ENCODE measurements around the gene CDX4. TPM values are rescaled to one million over a fixed set of nuclear protein-coding genes. Genes with fewer than 3 reads are reported as not detected.

The CDX4 gene
- polyA plus RNA-seq, 2 of the 4 experiments (the other 2 are of a cell fraction) = not detected

DNA sequence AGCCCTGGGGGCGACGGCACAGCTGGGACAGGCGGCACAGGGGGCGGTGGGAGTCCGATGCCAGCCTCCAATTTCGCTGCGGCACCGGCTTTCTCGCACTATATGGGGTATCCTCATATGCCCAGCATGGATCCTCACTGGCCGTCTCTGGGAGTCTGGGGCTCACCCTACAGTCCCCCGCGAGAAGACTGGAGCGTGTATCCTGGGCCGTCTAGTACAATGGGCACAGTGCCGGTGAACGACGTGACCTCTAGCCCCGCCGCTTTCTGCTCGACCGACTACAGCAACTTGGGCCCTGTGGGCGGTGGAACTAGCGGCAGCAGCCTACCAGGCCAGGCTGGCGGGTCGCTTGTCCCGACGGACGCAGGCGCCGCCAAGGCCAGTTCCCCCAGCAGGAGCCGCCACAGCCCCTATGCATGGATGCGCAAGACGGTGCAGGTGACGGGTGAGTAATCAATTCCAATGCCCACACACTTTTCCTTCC, 500 bp downstream of the CDX4 start:
- WGBS (ENCODE audit: missing lambda C conversion rate) = 37% methylated on average over 17 of the region's 34 CpGs
- H3K4me3 ChIP-seq = no peak overlapping the region
- CTCF ChIA-PET = no interaction called here

GRCh38 chrX:73448379-73448778, 1.5 kb downstream of the CDX4 start:
- no peak for ATAC-seq
- no peaks in the 10 kb centered on the region for H3K4me1 ChIP-seq
- no peak for DNase-seq (ENCODE audit: low read depth in 1 of 2, low spot score in 1 of 2)
- H3K4me3 ChIP-seq = no peak overlapping the region
- no peak overlapping the region for H3K4me2 ChIP-seq
- ChIA-PET POLR2A (no interaction called here), CTCF (no interaction called here)
- WGBS (ENCODE audit: missing lambda C conversion rate) = 41% methylated on average over 16 of the region's 20 CpGs
- no peak overlapping the region for H3K27ac ChIP-seq
- no peak for FAIRE-seq
- no peaks in the 10 kb centered on the region for H3K9me3 ChIP-seq
- TF ChIP-seq TFCP2L1 (CRISPR knock-in tag; IDR thresholded peaks at IDR 0.05) = no peak
- no peak for TF ChIP-seq EHMT2 (IDR thresholded peaks at IDR 0.05; ENCODE audit: low read depth)
- no peak for TF ChIP-seq MYC (IDR thresholded peaks at IDR 0.05; ENCODE audit: borderline replicate concordance, low read length)
- no peak for TF ChIP-seq HES2 (IDR thresholded peaks at IDR 0.05)
- no peak for TF ChIP-seq ZSCAN20 (CRISPR knock-in tag; IDR thresholded peaks at IDR 0.05)
- TF ChIP-seq SMC3 (IDR thresholded peaks at IDR 0.05) = no peak
- TF ChIP-seq FOSB (CRISPR knock-in tag; IDR thresholded peaks at IDR 0.05) = no peak
- TF ChIP-seq ZFP36 (IDR thresholded peaks at IDR 0.05; ENCODE audit: borderline replicate concordance, partially characterized antibody) = no peak
- no peak for TF ChIP-seq JUN (IDR thresholded peaks at IDR 0.05)
- no peak for TF ChIP-seq CBX8 (IDR thresholded peaks at IDR 0.05)
- no peak for TF ChIP-seq HEYL (CRISPR knock-in tag; IDR thresholded peaks at IDR 0.05)

More for the DNA sequence above, 500 bp downstream of the CDX4 start:
- Histone ChIP-seq H3K9me3 (no peaks in the 10 kb centered on the region), H3K4me2 (no peak overlapping the region), H3K27ac (no peak overlapping the region), H3K4me1 (no peaks in the 10 kb centered on the region)
- DNase-seq (ENCODE audit: low read depth in 1 of 2, low spot score in 1 of 2) = no peak
- FAIRE-seq = no peak
- TF ChIP-seq MAZ (IDR thresholded peaks at IDR 0.05; ENCODE audit: borderline replicate concordance, low read depth, low read length) = no peak
- no peak for TF ChIP-seq HOXB5 (CRISPR knock-in tag; IDR thresholded peaks at IDR 0.05)
- TF ChIP-seq FOSL2 (IDR thresholded peaks at IDR 0.05) = no peak
- no peak for TF ChIP-seq FOSL2 (CRISPR knock-in tag; IDR thresholded peaks at IDR 0.05)
- TF ChIP-seq JUNB (IDR thresholded peaks at IDR 0.05) = no peak
- no peak for TF ChIP-seq CBX2 (IDR thresholded peaks at IDR 0.05; ENCODE audit: borderline replicate concordance, low read depth)
- no peak for TF ChIP-seq FOSB (CRISPR knock-in tag; IDR thresholded peaks at IDR 0.05)
- no peak for TF ChIP-seq HDAC2 (IDR thresholded peaks at IDR 0.05)
- TF ChIP-seq E2F6 (IDR thresholded peaks at IDR 0.05; ENCODE audit: borderline replicate concordance, low read depth) = no peak
- TF ChIP-seq, protein P1, sequence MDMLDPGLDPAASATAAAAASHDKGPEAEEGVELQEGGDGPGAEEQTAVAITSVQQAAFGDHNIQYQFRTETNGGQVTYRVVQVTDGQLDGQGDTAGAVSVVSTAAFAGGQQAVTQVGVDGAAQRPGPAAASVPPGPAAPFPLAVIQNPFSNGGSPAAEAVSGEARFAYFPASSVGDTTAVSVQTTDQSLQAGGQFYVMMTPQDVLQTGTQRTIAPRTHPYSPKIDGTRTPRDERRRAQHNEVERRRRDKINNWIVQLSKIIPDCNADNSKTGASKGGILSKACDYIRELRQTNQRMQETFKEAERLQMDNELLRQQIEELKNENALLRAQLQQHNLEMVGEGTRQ (IDR thresholded peaks at IDR 0.05) = no peak
- TF ChIP-seq RCOR1 (IDR thresholded peaks at IDR 0.05; ENCODE audit: low read depth, low read length) = no peak
- TF ChIP-seq JUN (IDR thresholded peaks at IDR 0.05) = no peak
- no peak for TF ChIP-seq KDM5A (IDR thresholded peaks at IDR 0.05)
- no peak for TF ChIP-seq NFE2L2 (conservative IDR thresholded peaks at IDR 0.05; ENCODE audit: low read length)
- TF ChIP-seq, protein P2, sequence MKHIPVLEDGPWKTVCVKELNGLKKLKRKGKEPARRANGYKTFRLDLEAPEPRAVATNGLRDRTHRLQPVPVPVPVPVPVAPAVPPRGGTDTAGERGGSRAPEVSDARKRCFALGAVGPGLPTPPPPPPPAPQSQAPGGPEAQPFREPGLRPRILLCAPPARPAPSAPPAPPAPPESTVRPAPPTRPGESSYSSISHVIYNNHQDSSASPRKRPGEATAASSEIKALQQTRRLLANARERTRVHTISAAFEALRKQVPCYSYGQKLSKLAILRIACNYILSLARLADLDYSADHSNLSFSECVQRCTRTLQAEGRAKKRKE (CRISPR knock-in tag; IDR thresholded peaks at IDR 0.05; ENCODE audit: low read depth) = no peak
- ATAC-seq = no peak
- POLR2A ChIA-PET = no interaction called here

DNA sequence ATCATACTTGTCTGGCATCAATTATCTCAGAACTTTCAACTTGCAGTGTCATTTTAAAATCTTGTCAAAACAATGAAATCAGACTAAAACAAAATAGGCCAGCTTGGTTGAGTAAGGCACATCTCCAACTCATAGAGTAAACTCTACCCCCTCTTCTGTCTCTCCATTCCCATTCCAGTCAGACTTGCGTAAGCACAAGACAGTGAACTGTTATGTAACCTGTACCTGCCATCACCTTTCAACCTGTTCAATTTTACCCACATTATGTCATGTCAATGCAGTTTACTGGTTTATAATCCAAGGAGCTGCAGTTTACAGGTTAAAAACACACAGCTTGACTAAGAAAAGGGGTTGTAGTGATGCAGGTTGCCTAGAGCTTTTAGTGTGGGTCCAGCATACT, 8.3 kb downstream of the CDX4 start:
- ChIA-PET POLR2A (no interaction called here), CTCF (no interaction called here)
- Histone ChIP-seq H3K4me1 (no peaks in the 10 kb centered on the region), H3K27ac (no peak overlapping the region), H3K4me3 (no peak overlapping the region), H3K9me3 (no peaks in the 10 kb centered on the region), H3K4me2 (no peak overlapping the region)
- peak; percentile 91 for FAIRE-seq
- no peak for ATAC-seq
- no peak for TF ChIP-seq EP300 (IDR thresholded peaks at IDR 0.05)
- no peak for TF ChIP-seq RAD21 (conservative IDR thresholded peaks at IDR 0.05 in 1 of 2, IDR thresholded peaks at IDR 0.05 in 1 of 2)
- TF ChIP-seq E2F6 (IDR thresholded peaks at IDR 0.05; ENCODE audit: borderline replicate concordance, low read depth) = no peak
- TF ChIP-seq JUN (IDR thresholded peaks at IDR 0.05) = no peak
- DNase-seq (ENCODE audit: low read depth in 1 of 2, low spot score in 1 of 2) = no peak
- WGBS (ENCODE audit: missing lambda C conversion rate) = 0% methylated on average over 1 of the region's 1 CpG

All from A549 (cell line).